Cerebellar nuclear complex (tissue), 1 donor: ENCODE data around the gene COL23A1.

ENCODE experiments used
- DNase-seq, 2 experiments: peaks; one replicate each; lab custom pipeline; 2025; lab: John Stamatoyannopoulos, UW

The COL23A1 gene

GRCh38 chr5:178339272-178339671 lies 250.9 kb downstream of the COL23A1 start:
- DNase-seq, result no peak

DNA sequence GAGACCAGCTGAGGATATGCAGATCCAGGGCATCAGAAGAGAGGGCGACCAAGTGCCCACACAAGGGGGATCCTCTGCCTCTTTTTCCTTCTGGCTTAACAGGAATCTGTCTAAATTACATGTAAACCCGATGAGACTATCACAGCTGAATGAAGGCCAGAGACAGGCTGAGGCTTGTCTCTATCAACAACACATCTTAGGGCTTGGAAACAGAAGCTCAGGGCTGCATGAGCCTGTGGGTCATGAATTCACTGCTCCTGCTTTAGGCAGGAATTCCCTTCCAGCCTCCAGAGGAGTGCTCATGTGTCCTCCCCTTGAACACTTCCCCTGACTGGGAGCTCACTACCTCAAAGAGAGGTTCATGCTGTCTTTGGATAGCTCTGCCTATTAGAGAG lies 251.4 kb downstream of the COL23A1 start:
- DNase-seq, result no peak

GRCh38 chr5:178338126-178338749 lies 252.0 kb downstream of the COL23A1 start:
- no peak for DNase-seq

DNA sequence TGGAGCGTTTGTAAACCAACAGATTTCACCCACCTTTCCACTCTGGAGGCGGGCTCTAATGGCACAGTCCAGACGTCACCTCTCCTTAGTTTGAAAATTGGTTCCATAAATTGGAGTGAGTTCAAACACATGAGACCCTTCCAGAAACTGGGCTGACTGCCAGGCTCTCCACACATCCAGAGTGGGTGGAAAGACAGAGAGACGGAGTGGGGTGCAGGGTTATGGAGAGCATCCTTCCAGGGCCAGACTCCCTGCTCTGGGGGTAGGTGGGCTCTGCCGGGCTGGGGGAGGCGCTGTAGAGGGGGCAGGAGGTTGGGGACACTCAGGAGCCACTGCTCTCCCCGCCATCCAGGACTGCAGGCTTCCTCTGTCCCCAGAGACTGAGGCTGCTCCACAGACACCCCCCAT lies 252.9 kb downstream of the COL23A1 start:
- no peak for DNase-seq

GRCh38 chr5:178336889-178337288 lies 253.3 kb downstream of the COL23A1 start:
- no peak for DNase-seq

GRCh38 chr5:178335302-178336030 lies 254.7 kb downstream of the COL23A1 start:
- no peak for DNase-seq

DNA sequence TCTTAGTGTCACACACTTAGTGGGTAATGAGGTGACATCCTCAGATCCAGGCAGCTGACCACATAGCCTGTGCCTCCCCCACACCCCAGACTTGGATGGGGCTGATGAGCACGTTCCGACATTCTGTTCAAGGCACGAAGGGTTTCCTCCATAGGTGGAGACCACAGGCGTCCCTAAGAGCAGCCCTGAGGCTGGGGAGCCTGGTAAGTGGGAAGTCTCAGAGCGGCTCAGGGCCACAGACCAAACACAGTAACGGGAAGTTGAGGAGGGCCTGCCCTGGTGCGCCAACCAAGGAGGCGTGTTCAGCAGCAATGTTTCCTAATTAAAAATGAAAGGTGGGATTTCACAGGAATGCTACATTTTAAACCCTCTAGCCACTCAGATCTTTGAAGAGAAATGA lies 255.3 kb downstream of the COL23A1 start:
- no peak for DNase-seq

- no peak for DNase-seq
Observed at GRCh38 chr5:178333821-178334481, 256.2 kb downstream of the COL23A1 start.

- DNase-seq, result no peak
Observed at GRCh38 chr5:178332210-178332641, 258.0 kb downstream of the COL23A1 start.

GRCh38 chr5:178331491-178331996 lies 258.6 kb downstream of the COL23A1 start:
- no peak for DNase-seq

DNA sequence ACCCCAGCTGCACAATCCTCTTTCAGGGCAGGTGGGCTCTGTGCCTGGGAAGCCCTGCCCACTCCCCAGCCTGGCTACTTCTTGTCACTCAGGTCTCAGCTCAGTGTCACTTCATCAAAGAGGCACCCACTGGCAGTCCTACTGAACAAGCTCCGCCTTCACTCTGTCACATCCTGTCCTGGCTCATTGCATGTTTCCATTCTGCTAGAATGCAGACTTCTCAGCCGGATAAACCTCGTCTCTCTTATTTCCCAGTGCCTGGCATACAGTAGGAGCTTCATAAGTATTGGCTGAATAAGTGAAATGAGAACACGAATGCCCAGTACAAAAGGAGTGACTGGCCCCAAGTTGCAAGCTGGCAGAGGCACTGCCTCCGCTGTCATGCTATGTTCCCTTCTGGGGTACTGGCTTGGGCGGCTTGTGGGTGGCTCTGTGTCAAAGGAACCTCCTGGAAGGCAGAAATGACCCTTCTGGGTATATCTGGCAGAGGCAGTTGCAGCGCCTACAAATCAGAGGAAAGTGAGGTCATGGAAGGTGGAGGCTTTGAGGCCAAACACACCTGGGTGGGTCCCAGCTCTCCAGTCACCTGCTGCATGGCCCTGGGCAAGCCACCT lies 259.3 kb downstream of the COL23A1 start:
- DNase-seq, result no peak

DNA sequence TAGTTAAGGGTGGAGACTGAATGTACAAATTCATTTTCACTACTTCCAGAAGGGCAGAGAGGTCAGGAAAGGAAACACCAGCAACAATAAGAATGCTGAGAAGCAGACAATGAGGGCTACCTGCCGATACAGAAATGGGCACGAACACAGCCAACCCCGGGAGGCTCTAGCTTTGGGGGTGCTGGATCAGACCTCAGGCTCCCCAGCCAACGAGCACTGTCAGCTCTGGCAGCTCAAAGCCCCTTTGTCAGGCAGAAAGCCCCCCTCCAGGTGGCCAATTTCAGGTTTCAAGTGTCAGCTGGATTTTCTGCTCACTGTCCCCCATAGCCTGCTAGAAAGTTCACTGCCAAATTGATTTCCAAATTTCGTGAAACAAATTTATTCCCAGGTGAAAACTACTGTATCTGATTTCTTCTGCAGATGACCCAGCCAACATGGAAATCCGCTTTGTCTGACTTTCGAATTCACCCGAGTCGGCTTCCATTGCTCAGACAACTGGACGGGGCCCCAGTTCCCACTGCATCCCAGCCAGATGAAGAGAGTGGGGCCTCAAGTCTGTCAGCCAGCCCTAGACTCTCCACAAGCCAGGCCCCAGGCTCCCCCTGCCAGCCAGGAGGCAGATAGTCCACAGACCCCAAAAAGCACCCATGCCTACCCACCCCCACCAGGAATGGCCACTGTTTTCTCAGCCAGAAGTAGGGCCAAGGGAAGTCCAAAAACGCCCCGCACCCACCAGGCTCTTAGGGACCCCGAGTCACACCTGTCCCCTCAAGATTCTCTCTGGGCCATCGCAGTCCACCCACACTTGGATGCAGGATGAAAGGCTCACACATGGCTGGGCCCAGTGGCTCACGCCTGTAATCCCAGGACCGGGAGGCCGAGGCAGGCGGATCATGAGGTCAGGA lies 261.1 kb downstream of the COL23A1 start:
- DNase-seq, result no peak

- no peak for DNase-seq
Observed at GRCh38 chr5:178327931-178328711, 262.1 kb downstream of the COL23A1 start.

- DNase-seq, result no peak
Observed at GRCh38 chr5:178327446-178327845, 262.7 kb downstream of the COL23A1 start.

GRCh38 chr5:178326374-178326715 lies 263.8 kb downstream of the COL23A1 start:
- no peak for DNase-seq

- no peak for DNase-seq
Observed at GRCh38 chr5:178325679-178326373, 264.4 kb downstream of the COL23A1 start.

DNA sequence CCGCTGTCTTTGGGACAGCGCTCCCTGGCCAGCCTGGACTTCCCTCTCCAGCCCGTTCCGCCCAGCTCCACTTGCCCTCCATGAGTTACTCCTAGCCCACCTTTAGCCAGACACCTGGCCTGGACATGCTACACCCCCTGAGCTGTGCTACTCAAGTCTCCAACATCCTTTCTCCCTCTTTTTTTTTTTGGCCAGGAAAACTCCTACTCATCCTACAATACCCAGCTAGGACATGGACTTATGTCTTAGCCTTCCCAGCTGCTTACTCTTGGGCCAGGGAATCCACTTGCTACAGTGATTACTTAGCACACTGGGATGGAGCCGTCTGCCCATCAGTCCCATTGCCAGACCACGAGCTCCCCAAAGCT lies 264.9 kb downstream of the COL23A1 start:
- no peak for DNase-seq

DNA sequence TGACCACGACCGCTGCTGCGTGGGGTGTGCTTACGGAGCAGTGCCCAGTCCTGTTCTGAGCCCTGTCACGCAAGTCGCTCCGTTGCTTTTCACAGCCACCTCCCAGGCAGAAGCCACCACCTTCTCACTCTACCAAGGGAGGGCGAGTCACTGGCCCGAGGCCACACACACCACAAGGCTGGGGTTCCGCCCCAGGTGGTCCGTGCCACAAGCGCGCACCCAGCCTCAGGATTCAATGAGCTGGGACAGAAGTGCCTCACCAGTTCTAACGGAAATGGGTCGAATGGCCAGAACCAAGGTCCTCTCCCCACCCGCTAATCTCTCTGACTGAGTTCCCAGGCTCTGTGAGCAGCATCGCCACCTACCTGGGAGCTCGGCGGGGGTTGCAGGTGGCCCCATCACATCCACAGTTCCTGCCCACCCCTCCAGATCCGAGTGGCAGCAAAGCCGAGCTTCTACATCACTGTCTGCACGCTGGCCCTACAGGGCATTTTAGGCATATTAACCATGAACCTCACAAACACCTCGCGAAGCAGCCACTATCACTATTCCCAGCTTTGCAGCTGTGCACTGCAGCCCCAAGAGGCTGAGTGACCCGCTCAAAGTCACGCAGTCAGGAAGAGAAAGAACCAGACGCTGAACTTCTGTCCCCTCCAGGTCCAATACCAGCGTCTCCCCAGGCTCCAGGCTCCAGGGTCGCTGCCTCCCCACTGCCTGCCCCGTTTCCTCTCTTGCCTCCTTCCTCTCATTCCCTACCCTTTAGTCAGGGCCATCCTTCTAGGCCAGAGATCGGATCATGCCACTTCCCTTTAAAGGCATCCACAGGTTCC lies 265.5 kb downstream of the COL23A1 start:
- DNase-seq, result no peak

DNA sequence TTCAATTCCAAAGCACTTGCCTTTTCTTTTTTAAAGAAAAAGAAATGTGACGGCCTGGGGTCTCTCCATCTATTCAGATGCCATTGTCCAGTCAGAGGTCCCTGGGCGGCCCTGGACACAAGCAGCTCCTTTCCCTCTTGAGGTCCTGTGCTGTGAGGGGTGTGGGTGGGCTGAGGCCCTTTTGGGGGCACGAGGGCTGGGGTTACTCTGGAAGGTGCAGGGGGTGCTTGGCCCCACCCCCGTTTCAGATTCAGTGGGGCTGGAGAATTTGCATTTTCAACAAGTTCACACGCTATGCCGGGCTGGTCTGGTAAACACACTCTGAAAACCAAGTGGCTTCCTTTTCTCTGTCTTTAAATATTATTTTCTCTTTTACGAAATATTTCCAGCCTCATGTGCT lies 266.2 kb downstream of the COL23A1 start:
- DNase-seq, result no peak

GRCh38 chr5:178323541-178323865 lies 266.7 kb downstream of the COL23A1 start:
- no peak for DNase-seq
